HG03039 (cell line): ENCODE data around the gene WTIP.
"Not testable (repeated sequence)": the region's sequence is repeated elsewhere in the genome, so short reads cannot be mapped to it uniquely, and the experiment has no call there.

Experiments
- ATAC-seq: cut with Tn5 transposase; IDR thresholded peaks from one replicate; pipeline ENCODE4 v1.9.1; 2021; ENCODE audit warnings: mild to moderate bottlenecking, moderate library complexity; ENCODE audit not compliant: unreplicated experiment

The WTIP gene

GRCh38 chr19:34480971-34481841, at the start of gene WTIP:
TSS of gene WTIP (plus strand) at chr19:34481758. CDS start at chr19:34481975, 217 bp downstream.
- no peak for ATAC-seq

- no peak for ATAC-seq
These were observed 48.8 kb upstream of the WTIP start for GRCh38 chr19:34432797-34433196.

GRCh38 chr19:34436716-34437115, 44.8 kb upstream of the WTIP start:
- ATAC-seq, result no peak

GRCh38 chr19:34448191-34448590, 33.4 kb upstream of the WTIP start:
- no peak for ATAC-seq

GRCh38 chr19:34452723-34453122, 28.8 kb upstream of the WTIP start:
- no peak for ATAC-seq

- no peak for ATAC-seq
These were observed 27.5 kb upstream of the WTIP start for GRCh38 chr19:34454091-34454490.

- no peak for ATAC-seq
These were observed 26.9 kb upstream of the WTIP start for GRCh38 chr19:34454685-34455084.

GRCh38 chr19:34455783-34456480, 25.6 kb upstream of the WTIP start:
- ATAC-seq, result not testable (repeated sequence)

- no peak for ATAC-seq
These were observed 24.1 kb upstream of the WTIP start for GRCh38 chr19:34457446-34457845.

GRCh38 chr19:34458677-34459076, 22.9 kb upstream of the WTIP start:
- no peak for ATAC-seq

GRCh38 chr19:34459614-34460013, 21.9 kb upstream of the WTIP start:
- no peak for ATAC-seq

- ATAC-seq, result no peak
These were observed 20.0 kb upstream of the WTIP start for GRCh38 chr19:34461375-34462100.

- not testable (repeated sequence) for ATAC-seq
These were observed 16.8 kb upstream of the WTIP start for GRCh38 chr19:34464785-34465184.

GRCh38 chr19:34468409-34468808, 13.1 kb upstream of the WTIP start:
- no peak for ATAC-seq

GRCh38 chr19:34469026-34469425, 12.5 kb upstream of the WTIP start:
- not testable (repeated sequence) for ATAC-seq

GRCh38 chr19:34471906-34472700, 9.5 kb upstream of the WTIP start:
- no peak for ATAC-seq

- ATAC-seq, result no peak
These were observed 7.1 kb upstream of the WTIP start for GRCh38 chr19:34474233-34474989.

GRCh38 chr19:34475026-34475974, 6.3 kb upstream of the WTIP start:
- ATAC-seq, result no peak
